H1 (cell line): Measurements from ENCODE around the gene NCAPG2.

ENCODE experiments used
- ATF2 ChIP-seq: IDR thresholded peaks from 2 replicates; pipeline ENCODE4 v1.6.1; 2012; ENCODE audit warnings: low read length, inconsistent platforms
- CTCF ChIP-seq, 3 experiments: IDR thresholded peaks; 1 replicate in 2 of 3; 2 replicates in 1 of 3; pipeline versions ENCODE4 v1.5.1 to v1.6.1; 2011; ENCODE audit warnings: low read length in 3 of 3, mild to moderate bottlenecking in 3 of 3, inconsistent platforms in 2 of 3, low read depth in 1 of 3, moderate library complexity in 1 of 3; ENCODE audit not compliant: insufficient read depth in 1 of 3; ENCODE audit errors: control extremely low read depth in 1 of 3
- EP300 ChIP-seq, 2 experiments: IDR thresholded peaks; 1 replicate in 1 of 2; 2 replicates in 1 of 2; pipeline ENCODE4 v1.6.1; 2011 to 2012; ENCODE audit warnings: low read depth in 2 of 2, low read length in 2 of 2, mild to moderate bottlenecking in 2 of 2, borderline replicate concordance in 1 of 2, inconsistent platforms in 1 of 2, moderate library complexity in 1 of 2
- JUND ChIP-seq: IDR thresholded peaks from 2 replicates; pipeline ENCODE4 v1.6.1; 2011; ENCODE audit warnings: mild to moderate bottlenecking, improper control_type of control experiment, low read length
- KDM1A ChIP-seq: fragments of 200-600, 300-600 bp; sonication (generic); IDR thresholded peaks from 2 replicates; pipeline ENCODE4 v1.7.1; 2016; ENCODE audit warnings: mild to moderate bottlenecking, low read length, borderline replicate concordance
- MAFK ChIP-seq: IDR thresholded peaks from 2 replicates; pipeline ENCODE4 v1.6.1; 2012; ENCODE audit warnings: low read depth, mild to moderate bottlenecking, improper control_type of control experiment, low read length
- NRF1 ChIP-seq: IDR thresholded peaks from 2 replicates; pipeline ENCODE4 v1.6.1; 2011; ENCODE audit warnings: mild to moderate bottlenecking, low read depth, low read length, improper control_type of control experiment
- POLR2A ChIP-seq, 2 experiments: IDR thresholded peaks; 1 replicate in 1 of 2; 2 replicates in 1 of 2; pipeline ENCODE4 v1.6.1; 2011; ENCODE audit warnings: low read depth in 2 of 2, low read length in 2 of 2, mild to moderate bottlenecking in 2 of 2; ENCODE audit errors: control extremely low read depth in 1 of 2
- POLR2AphosphoS5 ChIP-seq: IDR thresholded peaks from 2 replicates; pipeline ENCODE4 v1.6.1; 2011; ENCODE audit warnings: low read depth, low read length
- SAP30 ChIP-seq: fragments of 300-600 bp; sonication (generic); IDR thresholded peaks from 2 replicates; pipeline ENCODE4 v1.7.1; 2012; ENCODE audit warnings: low read length, moderate library complexity, mild to moderate bottlenecking, inconsistent platforms; ENCODE audit not compliant: insufficient read depth, insufficient replicate concordance
- SP1 ChIP-seq: IDR thresholded peaks from 2 replicates; pipeline ENCODE4 v1.6.1; 2011; ENCODE audit warnings: low read depth, low read length
- USF2 ChIP-seq: IDR thresholded peaks from 2 replicates; pipeline ENCODE4 v1.6.1; 2011; ENCODE audit warnings: low read length, improper control_type of control experiment
- YY1 ChIP-seq: IDR thresholded peaks from 2 replicates; pipeline ENCODE4 v1.6.1; 2011; ENCODE audit warnings: low read depth, mild to moderate bottlenecking, low read length
- ZNF274 ChIP-seq: IDR thresholded peaks from 2 replicates; pipeline ENCODE4 v1.7.0; 2012; ENCODE audit warnings: low read length, borderline replicate concordance; ENCODE audit errors: extremely low read depth

- TF ChIP-seq CTCF (IDR thresholded peaks at IDR 0.05; ENCODE audit: control extremely low read depth in 1 of 3, insufficient read depth in 1 of 3, low read depth in 1 of 3, low read length in 3 of 3) (peak; percentile 37 to 59 (median 47)), YY1 (no peak), POLR2AphosphoS5 (no peak), EP300 (IDR thresholded peaks at IDR 0.05; ENCODE audit: borderline replicate concordance in 1 of 2, low read depth in 2 of 2, low read length in 2 of 2) (no peak), SP1 (no peak), ATF2 (0 out of 2 replicates have a peak, but pooled peaks have one; percentile 23), KDM1A (no peak), USF2 (no peak), MAFK (no peak), NRF1 (no peak), ZNF274 (no peak), POLR2A (IDR thresholded peaks at IDR 0.05; ENCODE audit: control extremely low read depth in 1 of 2, low read depth in 2 of 2, low read length in 2 of 2) (no peak), SAP30 (no peak), JUND (no peak)
Observed at GRCh38 chr7:158733775-158734494, 29.3 kb upstream of the NCAPG2 start.
